Colonic mucosa (tissue), 4 donors: Measurements from ENCODE around the gene SUGCT. TPM values are rescaled to one million over a fixed set of nuclear protein-coding genes. Genes with fewer than 3 reads are reported as not detected.

Experiments used
- DNase-seq: peaks from one replicate; pipeline ENCODE4 v3.0.0-alpha.2; 2020
- H3K27ac ChIP-seq: fragments of 200-600 bp; one replicate; pipeline ENCODE4 v1.8.0; 2021
- H3K27me3 ChIP-seq: fragments of 200-600 bp; one replicate; pipeline ENCODE4 v1.8.0; 2021
- H3K36me3 ChIP-seq: fragments of 200-600 bp; one replicate; pipeline ENCODE4 v1.8.0; 2021
- H3K4me1 ChIP-seq: fragments of 200-600 bp; one replicate; pipeline ENCODE4 v1.8.0; 2021; ENCODE audit warnings: mild to moderate bottlenecking
- H3K4me3 ChIP-seq: fragments of 200-600 bp; one replicate; pipeline ENCODE4 v1.8.0; 2021
- H3K9ac ChIP-seq, 2 donors: one replicate each; pipeline ENCODE4 v1.7.0; 2013; ENCODE audit warnings: control low read depth in 2 of 2, low read depth in 2 of 2, low read length in 2 of 2
- H3K9me3 ChIP-seq: fragments of 200-600 bp; one replicate; pipeline ENCODE4 v1.8.0; 2021
- CTCF ChIP-seq: fragments of 200-600 bp; IDR thresholded peaks from one replicate; pipeline ENCODE4 v1.8.0; 2022; ENCODE audit warnings: antibody characterized with exemption, mild to moderate bottlenecking
- intact Hi-C: fragments of 100-400 bp; cut with DNase I; formaldehyde crosslinking; loops from one replicate; pipeline ENCODE4 v1.14.1; 2022
- total RNA-seq, 2 donors: library from RNA; stranded (reverse); fragmentation: NEBNext Ultra II Directional in 1 of 2; extraction: Animal tissue kit (Norgen Biotek cat#: 25700) in 1 of 2; gene quantifications; one replicate each; pipeline ENCODE4 v1.2.1, GENCODE V29; 2021
- donor health status: healthy.
- donor health status: DM: no; HTN: no; CAD: no.
- donor health status: DM: no; HTN: no; CAD: no.

SUGCT gene
- total RNA-seq, 2 donors from 2014 or later = 3.6 to 15.1 TPM

GRCh38 chr7:40711706-40712105, 576.9 kb downstream of the SUGCT start:
- TF ChIP-seq CTCF = no peak
- Histone ChIP-seq H3K9me3 (no peaks in the 10 kb centered on the region), H3K27ac (no peak overlapping the region), H3K4me1 (no peaks in the 10 kb centered on the region), H3K4me3 (no peak overlapping the region), H3K9ac (no peak overlapping the region), H3K36me3 (no peaks in the 10 kb centered on the region), H3K27me3 (no peaks in the 10 kb centered on the region)
- intact Hi-C loops = no loop called here
- DNase-seq = no peak

DNA sequence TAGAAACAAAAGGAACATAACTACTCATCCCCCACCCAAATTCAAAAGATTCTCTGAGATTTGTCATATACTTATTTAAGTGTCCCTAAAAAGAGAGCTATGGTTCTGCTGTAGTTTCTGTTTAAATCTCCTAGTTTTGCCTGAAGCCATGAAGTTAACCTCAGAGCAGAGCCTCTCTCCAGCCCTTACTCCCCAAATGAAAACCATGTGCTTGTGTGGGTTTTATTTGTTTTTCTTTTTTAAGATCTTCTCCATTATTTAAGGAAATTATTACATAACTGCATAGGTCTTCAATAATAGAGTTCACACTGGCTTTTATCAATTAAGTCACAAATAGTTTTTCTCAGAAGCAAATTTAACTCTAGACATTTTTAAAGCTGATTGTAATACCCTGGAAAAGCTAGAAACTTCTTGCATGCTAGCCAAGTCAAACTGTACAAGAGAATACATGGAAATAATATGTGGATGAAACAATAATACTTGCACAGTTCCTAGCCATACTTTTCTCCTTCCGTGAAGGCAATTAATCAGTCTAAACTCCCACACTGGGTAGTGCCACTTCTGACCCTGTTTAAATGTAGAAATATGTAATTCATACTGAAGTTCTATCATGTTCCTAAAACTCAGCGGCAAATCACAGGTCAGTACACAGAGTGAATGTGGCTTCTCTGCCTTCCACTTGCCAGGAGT, 579.7 kb downstream of the SUGCT start:
- intact Hi-C loops = no loop called here
- H3K4me1 ChIP-seq = no peaks in the 10 kb centered on the region
- H3K9ac ChIP-seq = no peak overlapping the region
- H3K36me3 ChIP-seq = no peaks in the 10 kb centered on the region
- H3K27ac ChIP-seq = no peak overlapping the region
- H3K4me3 ChIP-seq = no peak overlapping the region
- no peaks in the 10 kb centered on the region for H3K27me3 ChIP-seq
- H3K9me3 ChIP-seq = no peaks in the 10 kb centered on the region
- no peak for DNase-seq
- TF ChIP-seq CTCF = no peak

- Histone ChIP-seq H3K9me3 (no peaks in the 10 kb centered on the region), H3K27ac (no peak overlapping the region), H3K9ac (no peak overlapping the region), H3K27me3 (no peaks in the 10 kb centered on the region), H3K4me3 (no peak overlapping the region), H3K4me1 (no peaks in the 10 kb centered on the region), H3K36me3 (no peaks in the 10 kb centered on the region)
- intact Hi-C loops = no loop called here
- no peak for DNase-seq
- no peak for TF ChIP-seq CTCF
Measured at GRCh38 chr7:40715053-40715430, 580.2 kb downstream of the SUGCT start.

GRCh38 chr7:40716052-40716451, 581.2 kb downstream of the SUGCT start:
- Histone ChIP-seq H3K4me3 (no peak overlapping the region), H3K36me3 (no peaks in the 10 kb centered on the region), H3K9me3 (no peaks in the 10 kb centered on the region), H3K27me3 (no peaks in the 10 kb centered on the region), H3K27ac (no peak overlapping the region), H3K9ac (no peak overlapping the region), H3K4me1 (no peaks in the 10 kb centered on the region)
- intact Hi-C loops = no loop called here
- DNase-seq = no peak
- TF ChIP-seq CTCF = no peak

DNA sequence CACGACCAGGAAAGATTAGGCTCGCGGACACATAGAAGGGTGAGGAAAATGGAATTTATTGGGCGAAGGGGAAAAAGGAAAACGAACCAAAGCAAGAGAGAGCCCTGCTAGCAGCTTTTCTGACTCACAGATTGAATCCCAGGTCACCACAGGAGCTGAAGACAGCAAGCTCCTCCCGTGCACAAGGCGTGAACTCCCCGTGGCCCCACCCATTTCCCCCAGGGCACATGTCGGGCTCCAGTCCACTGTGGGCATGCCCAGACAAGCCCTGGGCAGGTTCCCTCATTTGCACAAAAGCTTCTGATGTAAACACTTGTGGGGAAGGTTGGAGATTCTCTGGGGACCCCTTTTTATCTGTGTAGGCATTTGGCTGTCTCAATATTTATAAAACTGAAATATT, 582.4 kb downstream of the SUGCT start:
- Histone ChIP-seq H3K4me1 (no peaks in the 10 kb centered on the region), H3K27ac (no peak overlapping the region), H3K4me3 (no peak overlapping the region), H3K27me3 (no peaks in the 10 kb centered on the region), H3K36me3 (no peaks in the 10 kb centered on the region), H3K9me3 (no peaks in the 10 kb centered on the region), H3K9ac (no peak overlapping the region)
- DNase-seq = peak; percentile 39
- TF ChIP-seq CTCF = no peak
- intact Hi-C loops = no loop called here
